ENCODE results near the gene RBM46. TPM values are rescaled to one million over a fixed set of nuclear protein-coding genes. Genes with fewer than 3 reads are reported as not detected.

Gene RBM46
- total RNA-seq = not detected

DNA sequence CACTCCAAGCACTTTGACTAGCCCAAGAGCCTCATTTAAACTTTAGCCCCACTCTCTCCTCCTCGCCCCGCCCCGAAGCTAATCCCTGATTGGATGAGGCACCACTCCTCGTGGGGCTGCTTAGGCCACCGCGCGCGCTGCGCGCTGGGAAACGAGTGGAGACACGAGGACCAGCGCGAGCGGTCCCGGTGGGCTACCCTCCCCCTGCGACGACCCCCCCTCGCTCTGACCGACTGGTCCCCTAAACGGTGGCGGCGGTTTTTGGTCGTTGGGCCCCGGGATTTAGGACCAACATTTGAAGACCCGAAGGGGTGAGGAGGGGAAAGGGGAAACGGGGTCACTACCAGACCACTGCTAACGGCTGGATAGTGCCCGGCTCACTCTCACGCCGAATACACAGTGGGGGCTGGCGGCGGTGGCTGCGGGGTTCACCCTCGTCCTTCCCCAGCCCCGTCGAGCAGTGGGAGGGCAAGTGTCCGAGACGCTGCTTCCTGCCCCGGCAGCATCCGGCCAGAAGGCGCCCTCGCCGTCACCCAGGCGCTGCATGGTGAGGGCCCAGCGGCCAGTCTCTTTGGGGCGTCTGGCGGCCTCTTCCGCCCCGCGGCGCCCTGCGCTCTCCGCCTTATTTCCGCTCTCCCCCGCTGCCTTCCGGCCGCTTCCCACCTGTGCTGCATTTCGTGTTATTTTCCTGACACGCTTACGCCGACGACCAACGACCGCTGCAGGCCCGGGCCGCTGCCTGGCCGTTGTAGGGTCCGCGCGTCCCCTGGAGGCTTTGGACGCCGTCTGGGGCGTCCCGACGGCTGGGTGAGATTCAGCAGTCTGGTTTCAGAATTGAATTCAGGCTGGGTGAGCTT lies at the start of gene RBM46:
RBM46 (plus strand) TSS at position 147 of the 857 bp plus-strand sequence. CDS start 15,481 bp downstream, outside the sequence.
- Mint-ChIP-seq H3K27me3 (peaks cover 16% of the 10 kb centered on the region), H3K4me3 (no peak within 1 kb of the TSS), H3K36me3 (ENCODE audit: low read depth) (no peaks in the 10 kb centered on the region), H3K4me1 (no peaks in the 10 kb centered on the region), H3K9me3 (ENCODE audit: low read depth) (no peaks in the 10 kb centered on the region), H3K27ac (no peak within 1 kb of the TSS)
- no peak for ATAC-seq
- intact Hi-C loops (cut with DNase I, micrococcal nuclease) = no loop called here
- no peak for DNase-seq
- CTCF ChIA-PET = no interaction called here
- POLR2A ChIA-PET = no interaction called here

GRCh38 chr4:154731756-154732155 lies 49.3 kb upstream of the RBM46 start:
- Mint-ChIP-seq H3K36me3 (ENCODE audit: low read depth) (no peaks in the 10 kb centered on the region), H3K4me1 (no peaks in the 10 kb centered on the region), H3K9me3 (ENCODE audit: low read depth) (no peaks in the 10 kb centered on the region), H3K4me3 (no peak overlapping the region), H3K27ac (no peak overlapping the region), H3K27me3 (peaks cover 28% of the 10 kb centered on the region)
- CTCF ChIA-PET = interaction anchor here (1.0 kb wide), 1 partner anchor 11 kb away, joined by 3 read pairs; no protein-coding TSS in a partner anchor
- DNase-seq = no peak
- ATAC-seq = no peak
- POLR2A ChIA-PET = no interaction called here
- intact Hi-C loops (cut with DNase I, micrococcal nuclease) = no loop called here

DNA sequence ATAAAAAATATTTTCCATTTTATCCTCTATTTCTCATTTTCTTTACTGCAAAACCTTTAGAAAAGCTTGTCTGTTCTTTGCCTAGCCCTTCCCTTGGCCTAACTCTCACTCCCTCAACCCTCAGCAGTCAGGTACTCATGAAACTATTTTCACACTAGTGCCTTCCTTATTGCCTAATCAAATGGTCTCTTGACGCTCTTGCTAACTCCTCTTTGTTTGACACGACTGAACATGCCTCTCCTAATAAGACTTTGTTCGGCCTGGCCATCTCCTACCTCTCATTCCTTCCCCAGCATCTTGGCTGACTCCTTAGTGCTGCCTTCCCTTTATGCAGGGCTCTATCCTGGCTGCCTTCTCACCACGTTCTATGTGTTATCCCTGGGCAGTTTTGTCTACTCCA lies 48.4 kb upstream of the RBM46 start:
- ChIA-PET CTCF (interaction anchor here (0.5 kb wide), 1 partner anchor 853 kb away, joined by 3 read pairs; no protein-coding TSS in a partner anchor), POLR2A (no interaction called here)
- Mint-ChIP-seq H3K36me3 (ENCODE audit: low read depth) (no peaks in the 10 kb centered on the region), H3K4me1 (no peaks in the 10 kb centered on the region), H3K4me3 (no peak overlapping the region), H3K27me3 (peaks cover 27% of the 10 kb centered on the region), H3K27ac (no peak overlapping the region), H3K9me3 (ENCODE audit: low read depth) (no peaks in the 10 kb centered on the region)
- DNase-seq (no peak), ATAC-seq (no peak)
- intact Hi-C loops (cut with DNase I, micrococcal nuclease) = no loop called here

DNA sequence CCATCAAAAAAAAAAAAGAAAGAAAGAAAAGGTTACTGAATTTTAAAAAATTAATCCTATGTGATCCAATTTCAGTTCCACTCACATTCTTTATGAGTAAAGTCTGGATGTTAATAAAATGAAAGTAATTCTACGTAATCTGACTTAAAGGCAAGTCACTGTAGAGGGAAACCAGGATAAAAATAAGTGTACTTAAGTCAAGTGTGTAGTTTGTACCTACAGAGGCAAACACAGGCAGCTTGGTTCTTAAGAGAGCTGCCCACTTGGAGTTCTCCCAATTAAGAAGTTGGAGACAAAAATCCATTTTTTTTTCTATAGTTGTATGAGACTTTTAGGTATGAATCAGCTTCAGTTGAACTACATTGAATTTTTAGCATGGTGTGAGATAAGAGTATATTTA lies 44.3 kb upstream of the RBM46 start:
- no peaks in the 10 kb centered on the region for H3K36me3 Mint-ChIP-seq (ENCODE audit: low read depth)
- ChIA-PET CTCF (no interaction called here), POLR2A (no interaction called here)
- H3K4me3 Mint-ChIP-seq = no peak overlapping the region
- no peak overlapping the region for H3K27ac Mint-ChIP-seq
- H3K4me1 Mint-ChIP-seq = peaks cover under 1% of the 10 kb centered on the region
- H3K9me3 Mint-ChIP-seq (ENCODE audit: low read depth) = no peaks in the 10 kb centered on the region
- peaks cover 37% of the 10 kb centered on the region for H3K27me3 Mint-ChIP-seq
- DNase-seq (no peak), ATAC-seq (no peak)
- intact Hi-C loops (cut with DNase I, micrococcal nuclease) = no loop called here

DNA sequence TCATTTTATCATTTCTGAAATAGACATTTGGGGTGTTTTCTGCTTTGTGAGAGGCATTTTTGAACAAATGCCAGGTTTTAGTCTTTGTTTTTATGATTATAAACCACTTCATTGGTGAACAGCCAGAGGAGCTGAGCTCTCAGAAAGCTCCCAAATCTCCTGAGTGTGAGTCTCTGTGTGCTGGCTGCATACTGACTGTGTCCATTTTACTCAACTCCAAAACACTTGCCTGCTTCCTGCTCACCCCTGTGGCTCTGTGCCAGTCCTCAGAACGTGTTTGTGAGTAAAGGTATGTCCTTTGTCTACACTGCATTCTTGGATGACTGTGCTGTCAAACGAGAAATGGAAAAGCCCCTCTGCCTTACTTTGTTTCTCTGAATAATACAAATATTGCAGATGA lies 42.6 kb upstream of the RBM46 start:
- H3K4me3 Mint-ChIP-seq = no peak overlapping the region
- peaks cover 9% of the 10 kb centered on the region for H3K4me1 Mint-ChIP-seq
- DNase-seq = no peak
- intact Hi-C loops (cut with DNase I, micrococcal nuclease) = no loop called here
- H3K36me3 Mint-ChIP-seq (ENCODE audit: low read depth) = no peaks in the 10 kb centered on the region
- H3K27ac Mint-ChIP-seq = no peak overlapping the region
- no peaks in the 10 kb centered on the region for H3K9me3 Mint-ChIP-seq (ENCODE audit: low read depth)
- ChIA-PET CTCF (no interaction called here), POLR2A (interaction anchor here (0.7 kb wide), 1 partner anchor 128 kb away, joined by 3 read pairs; no protein-coding TSS in a partner anchor)
- H3K27me3 Mint-ChIP-seq = peaks cover 39% of the 10 kb centered on the region
- ATAC-seq = peak; percentile 33

GRCh38 chr4:154739111-154739510 lies 42.0 kb upstream of the RBM46 start:
- ATAC-seq (no peak), DNase-seq (no peak)
- POLR2A ChIA-PET = interaction anchor here (0.7 kb wide), 1 partner anchor 128 kb away, joined by 3 read pairs; no protein-coding TSS in a partner anchor
- Mint-ChIP-seq H3K9me3 (ENCODE audit: low read depth) (no peaks in the 10 kb centered on the region), H3K27me3 (peaks cover 40% of the 10 kb centered on the region), H3K4me3 (no peak overlapping the region), H3K27ac (no peak overlapping the region), H3K36me3 (ENCODE audit: low read depth) (no peaks in the 10 kb centered on the region), H3K4me1 (peaks cover 13% of the 10 kb centered on the region)
- intact Hi-C loops (cut with DNase I, micrococcal nuclease) = no loop called here
- CTCF ChIA-PET = no interaction called here

GRCh38 chr4:154740462-154740861 lies 40.6 kb upstream of the RBM46 start:
- ATAC-seq (no peak), DNase-seq (no peak)
- Mint-ChIP-seq H3K9me3 (ENCODE audit: low read depth) (no peaks in the 10 kb centered on the region), H3K27me3 (peaks cover 50% of the 10 kb centered on the region), H3K27ac (no peak overlapping the region), H3K36me3 (ENCODE audit: low read depth) (no peaks in the 10 kb centered on the region), H3K4me3 (no peak overlapping the region), H3K4me1 (peaks cover 16% of the 10 kb centered on the region)
- intact Hi-C loops (cut with DNase I, micrococcal nuclease) = loop anchor here in 1 of 2 experiments (10.0 kb wide), 1 partner anchor 186 kb away; the partner anchor contains the start of gene PLRG1
- CTCF ChIA-PET = interaction anchor here (1.4 kb wide), 1 partner anchor 11 kb away, joined by 3 read pairs; no protein-coding TSS in a partner anchor
- POLR2A ChIA-PET = no interaction called here

DNA sequence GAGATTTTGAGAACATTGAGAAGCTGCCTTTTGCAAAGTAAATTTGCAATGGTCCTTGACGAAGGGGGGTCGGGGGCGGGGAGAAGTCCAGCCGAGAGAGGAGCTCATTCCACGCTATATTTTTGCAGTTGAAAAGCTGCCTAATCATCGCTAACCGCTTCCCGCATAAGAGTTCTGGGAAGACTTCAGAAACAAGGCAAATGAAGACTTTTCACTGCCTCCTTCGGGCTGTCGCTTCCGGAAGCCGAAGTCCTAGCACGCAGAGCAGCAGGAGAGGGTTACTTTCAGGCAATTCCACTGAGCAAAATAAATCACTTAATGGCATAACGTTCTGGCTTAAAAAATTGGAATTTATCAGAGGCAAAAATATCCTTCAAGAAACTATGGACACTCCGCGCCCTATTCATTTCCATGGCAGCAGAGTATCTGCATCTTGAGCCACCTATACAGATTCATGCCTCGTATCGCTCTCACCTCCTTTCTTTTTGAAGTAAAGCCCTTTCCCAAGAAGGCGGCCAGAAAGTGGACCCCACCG lies 39.9 kb upstream of the RBM46 start:
- CTCF ChIA-PET = interaction anchor here (0.6 to 1.4 kb wide), 3 partner anchors 12 to 25 kb away, joined by 3 read pairs; no protein-coding TSS in a partner anchor
- H3K4me1 Mint-ChIP-seq = peaks cover 16% of the 10 kb centered on the region
- H3K27ac Mint-ChIP-seq = no peak overlapping the region
- H3K36me3 Mint-ChIP-seq (ENCODE audit: low read depth) = no peaks in the 10 kb centered on the region
- intact Hi-C loops (cut with DNase I, micrococcal nuclease) = loop anchor here in 1 of 2 experiments (10.0 kb wide), 1 partner anchor 186 kb away; the partner anchor contains the start of gene PLRG1
- POLR2A ChIA-PET = no interaction called here
- H3K27me3 Mint-ChIP-seq = peaks cover 51% of the 10 kb centered on the region
- DNase-seq (no peak), ATAC-seq (no peak)
- no peaks in the 10 kb centered on the region for H3K9me3 Mint-ChIP-seq (ENCODE audit: low read depth)
- H3K4me3 Mint-ChIP-seq = no peak overlapping the region

- ChIA-PET POLR2A (no interaction called here), CTCF (interaction anchor here (0.6 to 0.7 kb wide), 2 partner anchors 14 to 24 kb away, joined by 3 read pairs; no protein-coding TSS in a partner anchor)
- H3K36me3 Mint-ChIP-seq (ENCODE audit: low read depth) = no peaks in the 10 kb centered on the region
- ATAC-seq = no peak
- peaks cover 16% of the 10 kb centered on the region for H3K4me1 Mint-ChIP-seq
- intact Hi-C loops (cut with DNase I, micrococcal nuclease) = loop anchor here in 1 of 2 experiments (10.0 kb wide), 1 partner anchor 187 kb away; the partner anchor contains the start of gene PLRG1
- H3K27me3 Mint-ChIP-seq = peaks cover 53% of the 10 kb centered on the region
- H3K4me3 Mint-ChIP-seq = no peak overlapping the region
- no peak overlapping the region for H3K27ac Mint-ChIP-seq
- H3K9me3 Mint-ChIP-seq (ENCODE audit: low read depth) = no peaks in the 10 kb centered on the region
- DNase-seq = peak; percentile 11
Observed at GRCh38 chr4:154741922-154742850, 38.9 kb upstream of the RBM46 start.

GRCh38 chr4:154743683-154744340 lies 37.3 kb upstream of the RBM46 start, which contains the start of gene LRAT:
TSS of gene LRAT (plus strand) at chr4:154744000. CDS start at chr4:154744327, 327 bp downstream.
- H3K36me3 Mint-ChIP-seq (ENCODE audit: low read depth) = no peaks in the 10 kb centered on the region
- ChIA-PET CTCF (interaction anchor here (1.0 kb wide), 1 partner anchor 24 kb away, joined by 3 read pairs; no protein-coding TSS in a partner anchor), POLR2A (interaction anchor here (0.5 kb wide), 1 partner anchor 21 kb away, joined by 6 read pairs; no protein-coding TSS in a partner anchor)
- peak; percentile 87 for ATAC-seq
- peak within 1 kb of the TSS; percentile 64 for H3K4me3 Mint-ChIP-seq
- no peak within 1 kb of the TSS for H3K27ac Mint-ChIP-seq
- intact Hi-C loops (cut with DNase I, micrococcal nuclease) = loop anchor here in 1 of 2 experiments (10.0 kb wide), 1 partner anchor 189 kb away; the partner anchor contains the start of gene PLRG1
- H3K9me3 Mint-ChIP-seq (ENCODE audit: low read depth) = no peaks in the 10 kb centered on the region
- DNase-seq = peak; percentile 67
- peaks cover 16% of the 10 kb centered on the region for H3K4me1 Mint-ChIP-seq
- peaks cover 59% of the 10 kb centered on the region for H3K27me3 Mint-ChIP-seq
